ENCODE results near the gene NINL. TPM values are rescaled to one million over a fixed set of nuclear protein-coding genes. Genes with fewer than 3 reads are reported as not detected.

NINL gene
- total RNA-seq, 4 donors from 2014 or later, result 18.3 to 37.8 (median 23.5) TPM

GRCh38 chr20:25533920-25534700 lies 51.2 kb downstream of the NINL start:
- H3K4me1 ChIP-seq, result peaks cover 15 to 30% of the 10 kb centered on the region in 2 donors
- intact Hi-C loops (cut with DNase I), result no loop called here

GRCh38 chr20:25532971-25533391 lies 52.4 kb downstream of the NINL start:
- no peaks in the 10 kb centered on the region for H3K27me3 ChIP-seq
- H3K4me1 ChIP-seq, result peaks cover 15 to 25% of the 10 kb centered on the region in 2 donors
- 19 to 20% methylated on average over 11 of the region's 11 CpGs for WGBS, 2 donors
- no peaks in the 10 kb centered on the region for H3K36me3 ChIP-seq
- intact Hi-C loops (cut with DNase I), result no loop called here
- H3K4me3 ChIP-seq (replicated peaks in 1 of 3), result no peak overlapping the region
- H3K9me3 ChIP-seq, result no peaks in the 10 kb centered on the region
- H3K27ac ChIP-seq, result peak overlapping the region; percentile 43 to 76 (median 70)
- TF ChIP-seq POLR2A (IDR thresholded peaks at IDR 0.05), result peak in 1 of 2 donors; percentile 59
- no peak for TF ChIP-seq CTCF (IDR thresholded peaks at IDR 0.05)
- peak; percentile 88 to 90 for DNase-seq

More at GRCh38 chr20:25533920-25534700, 51.2 kb downstream of the NINL start:
- no peak for TF ChIP-seq POLR2A (IDR thresholded peaks at IDR 0.05)
- TF ChIP-seq CTCF (IDR thresholded peaks at IDR 0.05), result no peak
- H3K9me3 ChIP-seq, result no peaks in the 10 kb centered on the region
- H3K27me3 ChIP-seq, result no peaks in the 10 kb centered on the region
- H3K36me3 ChIP-seq, result no peaks in the 10 kb centered on the region
- 74% methylated on average over 4 of the region's 4 CpGs for whole genome bisulfite sequencing, 2 donors
- H3K27ac ChIP-seq, result peak overlapping the region in 1 of 3 donors; percentile 43
- H3K4me3 ChIP-seq (replicated peaks in 1 of 3), result no peak overlapping the region
- no peak for DNase-seq

GRCh38 chr20:25532015-25532751 lies 53.1 kb downstream of the NINL start:
- intact Hi-C loops (cut with DNase I), result no loop called here

GRCh38 chr20:25529295-25529951 lies 55.9 kb downstream of the NINL start:
- Histone ChIP-seq H3K9me3 (no peaks in the 10 kb centered on the region), H3K27me3 (no peaks in the 10 kb centered on the region), H3K36me3 (no peaks in the 10 kb centered on the region), H3K4me3 (replicated peaks in 1 of 3) (no peak overlapping the region), H3K4me1 (peaks cover 14 to 34% of the 10 kb centered on the region in 2 donors), H3K27ac (no peak overlapping the region)
- DNase-seq, result no peak
- TF ChIP-seq POLR2A (IDR thresholded peaks at IDR 0.05) (no peak), CTCF (IDR thresholded peaks at IDR 0.05) (no peak)
- intact Hi-C loops (cut with DNase I), result no loop called here
- 89 to 93% methylated on average over 9 of the region's 9 CpGs for WGBS, 2 donors

More at GRCh38 chr20:25532015-25532751, 53.1 kb downstream of the NINL start:
- Histone ChIP-seq H3K27ac (peak overlapping the region; percentile 43 to 76 (median 70)), H3K27me3 (no peaks in the 10 kb centered on the region), H3K4me3 (replicated peaks in 1 of 3) (no peak overlapping the region), H3K4me1 (peaks cover 15 to 25% of the 10 kb centered on the region in 2 donors), H3K9me3 (no peaks in the 10 kb centered on the region), H3K36me3 (no peaks in the 10 kb centered on the region)
- TF ChIP-seq CTCF (IDR thresholded peaks at IDR 0.05) (peak in 2 of 6 experiments; percentile 1 to 16), POLR2A (IDR thresholded peaks at IDR 0.05) (no peak)
- peak; percentile 46 to 60 for DNase-seq
- 73 to 79% methylated on average over 12 of the region's 12 CpGs for WGBS, 2 donors
